H1 (cell line): ENCODE results near the gene HMGCL. TPM values are rescaled to one million over a fixed set of nuclear protein-coding genes. Genes with fewer than 3 reads are reported as not detected.

Source experiments
- GABPA ChIP-seq: IDR thresholded peaks from 2 replicates; pipeline ENCODE4 v1.6.1; 2011; ENCODE audit warnings: mild to moderate bottlenecking, low read length, moderate library complexity, borderline replicate concordance; ENCODE audit not compliant: insufficient read depth
- GTF2F1 ChIP-seq: IDR thresholded peaks from 2 replicates; pipeline ENCODE4 v1.6.1; 2012; ENCODE audit warnings: low read depth, low read length, improper control_type of control experiment, borderline replicate concordance
- HDAC2 ChIP-seq, 2 experiments: fragments of 300-600 bp in 1 of 2; sonication (generic) in 1 of 2; IDR thresholded peaks; 2 replicates each; pipeline ENCODE4 v1.6.1; 2011 to 2012; ENCODE audit warnings: low read depth in 2 of 2, low read length in 2 of 2, mild to moderate bottlenecking in 2 of 2, moderate library complexity in 2 of 2, borderline replicate concordance in 1 of 2, inconsistent platforms in 1 of 2
- RXRA ChIP-seq: IDR thresholded peaks from 2 replicates; pipeline ENCODE4 v1.6.1; 2011; ENCODE audit warnings: low read depth, mild to moderate bottlenecking, low read length, moderate library complexity; ENCODE audit not compliant: insufficient read depth
- TAF1 ChIP-seq: IDR thresholded peaks from 2 replicates; pipeline ENCODE4 v1.6.1; 2011; ENCODE audit warnings: mild to moderate bottlenecking, low read depth, low read length
- polyA plus RNA-seq, 7 experiments: library from polyadenylated mRNA; depleted of rRNA in 3 of 7; stranded (reverse) in 5 of 7; unstranded in 2 of 7; fragments of >200 nt in 5 of 7; fragments of 200-250 nt in 2 of 7; gene quantifications; 1 replicate in 5 of 7; 2 replicates in 1 of 7; 4 replicates in 1 of 7; pipeline versions ENCODE4 v1.2.1 to v1.2.3, GENCODE V29; 2011 to 2013; ENCODE audit warnings: missing spikeins in 2 of 7, mixed read lengths in 2 of 7
- total RNA-seq: library from RNA; stranded (reverse); fragmentation: NEBNext Ultra II Directional; extraction: Animal tissue kit (Norgen Biotek cat#: 25700); gene quantifications from 2 replicates; pipeline ENCODE4 v1.2.1, GENCODE V29; 2021

The HMGCL gene
- total and polyA plus RNA-seq, 2 of the 8 experiments (the other 6 are each of a cell fraction or from before 2014, with no cell fraction given): 13.7 to 19.5 TPM

DNA sequence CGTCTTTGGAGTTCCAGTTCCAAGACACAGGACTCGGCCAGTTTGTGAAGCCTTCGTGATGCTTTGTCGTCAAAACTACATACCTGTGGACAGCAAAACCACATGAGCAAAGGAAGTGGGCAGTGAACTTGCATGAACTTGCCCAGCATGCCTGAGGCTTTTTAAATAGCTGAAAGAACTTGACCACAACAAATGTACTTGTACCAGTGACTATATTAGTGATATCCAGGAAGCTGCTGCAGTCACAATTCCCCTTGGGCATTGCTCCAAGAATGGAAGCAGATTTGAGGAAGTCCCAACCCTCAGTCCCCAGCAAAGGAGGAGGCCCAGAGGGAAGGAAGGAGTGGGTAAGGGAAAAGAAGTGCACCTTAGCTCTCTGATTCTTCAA lies 40.3 kb upstream of the HMGCL start (continued):
- TF ChIP-seq RXRA (no peak), HDAC2 (IDR thresholded peaks at IDR 0.05; ENCODE audit: borderline replicate concordance in 1 of 2, low read depth in 2 of 2, low read length in 2 of 2) (no peak), GABPA (no peak), GTF2F1 (no peak), TAF1 (no peak)
